HL-60 (cell line): Measurements from ENCODE around the gene SECISBP2L.
A peak's percentile ranks its signal among the peaks of the same experiment; 100 is the strongest.

Experiments
- SPI1 ChIP-seq: IDR thresholded peaks from 2 replicates; pipeline ENCODE4 v1.6.1; 2012; ENCODE audit warnings: low read depth, mild to moderate bottlenecking, borderline replicate concordance
- TF ChIP-seq, protein P1 (sequence below): IDR thresholded peaks from one replicate; pipeline ENCODE4 v1.5.1; 2011; ENCODE audit warnings: low read length, control low read depth, inconsistent platforms; ENCODE audit not compliant: insufficient read depth

DNA sequence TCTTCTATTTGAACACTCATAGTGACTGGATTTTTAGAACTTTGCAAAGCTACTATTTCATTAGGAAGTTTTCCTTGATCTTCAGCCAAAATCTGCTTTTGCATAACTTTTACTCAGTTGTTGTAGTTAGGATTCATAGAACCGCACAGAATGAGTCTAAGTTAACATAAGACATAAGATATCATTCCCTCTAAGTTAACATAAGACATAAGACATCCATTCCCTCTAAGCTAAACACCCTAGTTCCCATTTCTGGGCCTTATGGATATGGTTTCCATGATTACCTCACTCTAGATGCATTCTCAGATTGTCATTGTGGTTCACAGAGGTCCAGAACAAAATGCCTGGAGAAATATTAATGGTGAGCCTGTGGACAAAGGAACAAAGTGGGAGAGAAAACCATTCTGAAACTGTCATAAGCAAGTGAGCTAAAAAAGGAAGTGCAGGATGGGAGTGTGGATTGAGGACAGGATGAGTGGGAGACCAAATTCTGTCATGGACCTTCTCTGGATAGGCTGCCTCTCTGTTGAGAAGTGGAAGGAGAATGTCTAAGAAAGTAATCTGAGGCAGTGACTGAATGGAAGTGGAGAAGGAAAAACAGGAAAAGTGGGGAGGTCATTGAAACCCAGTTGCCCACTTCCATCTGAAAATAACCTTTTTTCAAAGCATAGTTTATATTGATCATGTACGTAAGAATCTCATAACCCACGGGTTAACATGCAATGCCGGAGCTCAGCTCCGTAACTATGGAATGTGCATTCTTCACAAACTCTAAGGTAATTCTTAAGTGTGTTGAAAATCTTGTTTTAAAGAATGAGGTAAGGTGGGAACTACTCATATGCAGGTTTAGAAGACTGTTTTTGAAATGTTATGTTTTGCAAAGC lies 37.4 kb upstream of the SECISBP2L start:
- TF ChIP-seq, protein P1, sequence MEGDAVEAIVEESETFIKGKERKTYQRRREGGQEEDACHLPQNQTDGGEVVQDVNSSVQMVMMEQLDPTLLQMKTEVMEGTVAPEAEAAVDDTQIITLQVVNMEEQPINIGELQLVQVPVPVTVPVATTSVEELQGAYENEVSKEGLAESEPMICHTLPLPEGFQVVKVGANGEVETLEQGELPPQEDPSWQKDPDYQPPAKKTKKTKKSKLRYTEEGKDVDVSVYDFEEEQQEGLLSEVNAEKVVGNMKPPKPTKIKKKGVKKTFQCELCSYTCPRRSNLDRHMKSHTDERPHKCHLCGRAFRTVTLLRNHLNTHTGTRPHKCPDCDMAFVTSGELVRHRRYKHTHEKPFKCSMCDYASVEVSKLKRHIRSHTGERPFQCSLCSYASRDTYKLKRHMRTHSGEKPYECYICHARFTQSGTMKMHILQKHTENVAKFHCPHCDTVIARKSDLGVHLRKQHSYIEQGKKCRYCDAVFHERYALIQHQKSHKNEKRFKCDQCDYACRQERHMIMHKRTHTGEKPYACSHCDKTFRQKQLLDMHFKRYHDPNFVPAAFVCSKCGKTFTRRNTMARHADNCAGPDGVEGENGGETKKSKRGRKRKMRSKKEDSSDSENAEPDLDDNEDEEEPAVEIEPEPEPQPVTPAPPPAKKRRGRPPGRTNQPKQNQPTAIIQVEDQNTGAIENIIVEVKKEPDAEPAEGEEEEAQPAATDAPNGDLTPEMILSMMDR: no peak
- TF ChIP-seq SPI1: peak; percentile 75
